DMS79 (cell line): Measurements from ENCODE around the gene PTPRCAP.

Experiments used
- DNase-seq: peaks from one replicate; lab custom pipeline; 2025; lab: John Stamatoyannopoulos, UW

Gene PTPRCAP

GRCh38 chr11:67396259-67396581 is 41.3 kb downstream of the PTPRCAP start:
- DNase-seq: no peak

- no peak for DNase-seq
Observed at GRCh38 chr11:67395555-67396258, 41.8 kb downstream of the PTPRCAP start.

GRCh38 chr11:67393990-67394389 is 43.5 kb downstream of the PTPRCAP start:
- no peak for DNase-seq

- no peak for DNase-seq
Observed at GRCh38 chr11:67393437-67393836, 44.0 kb downstream of the PTPRCAP start.

- no peak for DNase-seq
Observed at GRCh38 chr11:67392183-67392715, 45.2 kb downstream of the PTPRCAP start.

GRCh38 chr11:67391304-67392182 is 45.9 kb downstream of the PTPRCAP start, which contains the start of gene RAD9A:
Gene RAD9A (plus strand): TSS chr11:67391986. CDS start chr11:67392045, 59 bp downstream.
- peak; percentile 77 for DNase-seq

GRCh38 chr11:67390947-67391303 is 46.6 kb downstream of the PTPRCAP start:
- DNase-seq: no peak

GRCh38 chr11:67389477-67389876 is 48.0 kb downstream of the PTPRCAP start:
- DNase-seq: no peak

GRCh38 chr11:67387518-67387917 is 50.0 kb downstream of the PTPRCAP start:
- no peak for DNase-seq

GRCh38 chr11:67387069-67387468 is 50.4 kb downstream of the PTPRCAP start:
- DNase-seq: no peak
